GM12878 (cell line): Measurements from ENCODE around the gene SCIMP. TPM values are rescaled to one million over a fixed set of nuclear protein-coding genes. Genes with fewer than 3 reads are reported as not detected.
A peak's percentile ranks its signal among the peaks of the same experiment; 100 is the strongest.

ENCODE experiments used
- BACH1 ChIP-seq: fragments of 450-650 bp; IDR thresholded peaks from 2 replicates; pipeline ENCODE4 v1.6.1; 2017; ENCODE audit warnings: mild to moderate bottlenecking, borderline replicate concordance
- CEBPB ChIP-seq, 2 experiments: fragments of 150-350 bp in 1 of 2; IDR thresholded peaks; 2 replicates each; pipeline ENCODE4 v1.6.1; 2012 to 2014; ENCODE audit warnings: low read depth in 2 of 2, low read length in 2 of 2, borderline replicate concordance in 1 of 2, inconsistent platforms in 1 of 2
- CHD4 ChIP-seq: fragments of 200-600 bp; sonication (generic); IDR thresholded peaks from 2 replicates; pipeline ENCODE4 v1.6.1; 2016; ENCODE audit warnings: mild to moderate bottlenecking
- CREB1 ChIP-seq: IDR thresholded peaks from 2 replicates; pipeline ENCODE4 v1.6.1; 2012; ENCODE audit warnings: low read depth, mild to moderate bottlenecking, inconsistent platforms
- ETV6 ChIP-seq, 2 experiments: fragments of 450-650 bp in 1 of 2; IDR thresholded peaks in 1 of 2; conservative IDR thresholded peaks in 1 of 2; 2 replicates each; pipeline ENCODE4 v1.6.1; 2014; ENCODE audit warnings: antibody characterized with exemption in 1 of 2, borderline replicate concordance in 1 of 2, low read depth in 1 of 2, mild to moderate bottlenecking in 1 of 2, moderate library complexity in 1 of 2
- FOS ChIP-seq: IDR thresholded peaks from 3 replicates; pipeline ENCODE4 v1.6.1; 2011; ENCODE audit warnings: borderline replicate concordance; ENCODE audit not compliant: insufficient read length; ENCODE audit errors: extremely low read depth
- FOXM1 ChIP-seq: IDR thresholded peaks from 2 replicates; pipeline ENCODE4 v1.6.1; 2012; ENCODE audit warnings: low read depth, mild to moderate bottlenecking, inconsistent platforms, low read length, moderate library complexity
- HCFC1 ChIP-seq: fragments of 150-350 bp; IDR thresholded peaks from 2 replicates; pipeline ENCODE4 v1.6.1; 2014; ENCODE audit warnings: low read length
- HDAC2 ChIP-seq: fragments of 200-600 bp; sonication (generic); IDR thresholded peaks from 2 replicates; pipeline ENCODE4 v1.6.1; 2017
- HDAC6 ChIP-seq: fragments of 200-600 bp; sonication (generic); IDR thresholded peaks from one replicate; pipeline ENCODE4 v1.8.0; 2017; ENCODE audit warnings: antibody characterized with exemption; ENCODE audit not compliant: unreplicated experiment
- IKZF2 ChIP-seq, 2 experiments: fragments of 450-650 bp; IDR thresholded peaks; 2 replicates each; pipeline ENCODE4 v1.6.1; 2017; ENCODE audit warnings: mild to moderate bottlenecking in 2 of 2, moderate library complexity in 2 of 2
- JUND ChIP-seq: IDR thresholded peaks from 2 replicates; pipeline ENCODE4 v1.6.1; 2012; ENCODE audit warnings: low read depth, mild to moderate bottlenecking, low read length, improper control_type of control experiment, moderate library complexity
- MTA2 ChIP-seq: fragments of 450-650 bp; IDR thresholded peaks from 2 replicates; pipeline ENCODE4 v1.6.1; 2016; ENCODE audit warnings: low read depth, mild to moderate bottlenecking, moderate library complexity
- MXI1 ChIP-seq: fragments of 150-350 bp; IDR thresholded peaks from 2 replicates; pipeline ENCODE4 v1.6.1; 2011; ENCODE audit warnings: low read depth, mild to moderate bottlenecking, inconsistent platforms, low read length, improper control_type of control experiment
- SIN3A ChIP-seq: IDR thresholded peaks from 2 replicates; pipeline ENCODE4 v1.6.1; 2012; ENCODE audit warnings: low read depth, low read length, improper control_type of control experiment
- SMC3 ChIP-seq: IDR thresholded peaks from 2 replicates; pipeline ENCODE4 v1.6.1; 2011; ENCODE audit warnings: low read length, improper control_type of control experiment, borderline replicate concordance
- TARDBP ChIP-seq: IDR thresholded peaks from 2 replicates; pipeline ENCODE4 v1.6.1; 2016; ENCODE audit warnings: borderline replicate concordance
- TCF3 ChIP-seq: IDR thresholded peaks from 2 replicates; pipeline ENCODE4 v1.6.1; 2012; ENCODE audit warnings: low read depth, mild to moderate bottlenecking, low read length, borderline replicate concordance; ENCODE audit not compliant: insufficient read depth
- ZNF207 ChIP-seq: fragments of 450-650 bp; IDR thresholded peaks from 2 replicates; pipeline ENCODE4 v1.6.1; 2014; ENCODE audit warnings: antibody characterized with exemption, mild to moderate bottlenecking, borderline replicate concordance
- ZNF217 ChIP-seq: fragments of 450-650 bp; IDR thresholded peaks from 2 replicates; pipeline ENCODE4 v1.6.1; 2017; ENCODE audit warnings: antibody characterized with exemption, mild to moderate bottlenecking
- ZNF384 ChIP-seq: IDR thresholded peaks from 2 replicates; pipeline ENCODE4 v1.6.1; 2012; ENCODE audit warnings: low read depth, mild to moderate bottlenecking, low read length, improper control_type of control experiment, borderline replicate concordance
- polyA plus RNA-seq, 11 experiments: library from polyadenylated mRNA; depleted of rRNA in 4 of 11; unstranded in 6 of 11; stranded (reverse) in 5 of 11; fragments of >200 nt; fragmentation: Nextera tagmentation in 4 of 11; fragmentation: Illumina TruSeq in 1 of 11; extraction: Ambion mirVana in 4 of 11; extraction: Trizol in 1 of 11; gene quantifications; 1 replicate in 1 of 11; 2 replicates in 10 of 11; pipeline versions ENCODE4 v1.2.1 to v1.2.3, GENCODE V29; 2011 to 2016; ENCODE audit warnings: inconsistent platforms in 2 of 11, missing spikeins in 2 of 11, low read depth in 1 of 11
- total RNA-seq, 4 experiments: library from RNA; depleted of rRNA in 3 of 4; stranded (reverse); fragments of >200 nt in 3 of 4; fragmentation: Illumina TruSeq in 1 of 4; extraction: Trizol in 1 of 4; gene quantifications; 2 replicates each; pipeline versions ENCODE4 v1.2.1 to v1.2.3, GENCODE V29; 2013 to 2021
- TF ChIP-seq, protein P1 (sequence below): fragments of 450-650 bp; IDR thresholded peaks from 2 replicates; pipeline ENCODE4 v1.6.1; 2016; ENCODE audit warnings: mild to moderate bottlenecking
- TF ChIP-seq, protein P2 (sequence below), 3 experiments: IDR thresholded peaks in 2 of 3; conservative IDR thresholded peaks in 1 of 3; 2 replicates each; pipeline ENCODE4 v1.5.1; 2011; ENCODE audit warnings: low read depth in 3 of 3, low read length in 3 of 3, mild to moderate bottlenecking in 3 of 3, control low read depth in 2 of 3, moderate library complexity in 2 of 3, inconsistent platforms in 1 of 3, mixed read lengths in 1 of 3; ENCODE audit not compliant: control insufficient read depth in 2 of 3, insufficient read depth in 1 of 3; ENCODE audit errors: extremely low read depth in 1 of 3
- TF ChIP-seq, protein P3 (sequence below): IDR thresholded peaks from 2 replicates; pipeline ENCODE4 v1.6.1; 2012; ENCODE audit warnings: low read depth, low read length, improper control_type of control experiment

Gene SCIMP
- total and polyA plus RNA-seq, 10 of the 15 experiments (the other 5 are each of a cell fraction or from before 2014, with no cell fraction given): 56.7 to 151 (median 95.0) TPM

DNA sequence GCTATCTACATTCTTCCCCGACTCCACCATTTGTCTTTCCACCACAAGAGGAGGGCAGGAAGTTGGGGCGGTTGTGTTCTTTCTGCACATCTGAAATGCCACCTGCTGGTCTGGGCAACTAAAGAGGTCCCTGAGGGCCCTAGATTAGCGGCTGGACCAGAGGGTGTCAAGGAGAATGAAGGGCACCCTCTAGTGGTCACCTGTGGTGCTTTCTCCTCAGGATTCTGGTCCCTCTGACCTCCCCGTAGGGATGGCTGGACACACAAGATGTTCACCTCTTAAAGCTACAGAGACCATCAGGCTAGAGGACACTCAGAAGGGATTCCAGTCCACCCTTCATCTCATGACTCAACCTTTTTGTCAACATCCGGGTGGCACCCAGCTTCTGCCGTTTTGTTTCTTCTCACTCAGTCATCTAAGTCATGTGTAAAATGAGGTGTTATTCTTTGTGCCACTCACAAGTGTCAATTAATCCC is 2.9 kb upstream of the SCIMP start (continued):
- TF ChIP-seq CEBPB (IDR thresholded peaks at IDR 0.05; ENCODE audit: borderline replicate concordance in 1 of 2, low read depth in 2 of 2, low read length in 2 of 2) (no peak), FOS (no peak), CREB1 (peak; percentile 30; the same call in 1 of the 2 replicates), TARDBP (0 out of 2 replicates have a peak, but pooled peaks have one; percentile 70), SIN3A (no peak), ZNF217 (peak; percentile 52; the same call in 1 of the 2 replicates), BACH1 (0 out of 2 replicates have a peak, but pooled peaks have one; percentile 31), IKZF2 (IDR thresholded peaks at IDR 0.05) (peak; percentile 75 to 77), MXI1 (0 out of 2 replicates have a peak, but pooled peaks have one; percentile 30), SMC3 (peak; percentile 88), TCF3 (no peak), HCFC1 (0 out of 2 replicates have a peak, but pooled peaks have one; percentile 27), HDAC2 (no peak), FOXM1 (peak; percentile 74; the same call in 1 of the 2 replicates), ZNF207 (peak; percentile 43; the same call in 1 of the 2 replicates), HDAC6 (no peak), ETV6 (conservative IDR thresholded peaks at IDR 0.05 in 1 of 2, IDR thresholded peaks at IDR 0.05 in 1 of 2; ENCODE audit: borderline replicate concordance in 1 of 2, low read depth in 1 of 2) (peak in 1 of 2 experiments; percentile 71; a peak in 1 of 4 replicates), CHD4 (no peak), JUND (no peak), MTA2 (peak; percentile 60), ZNF384 (peak; percentile 64)
- TF ChIP-seq, protein P1, sequence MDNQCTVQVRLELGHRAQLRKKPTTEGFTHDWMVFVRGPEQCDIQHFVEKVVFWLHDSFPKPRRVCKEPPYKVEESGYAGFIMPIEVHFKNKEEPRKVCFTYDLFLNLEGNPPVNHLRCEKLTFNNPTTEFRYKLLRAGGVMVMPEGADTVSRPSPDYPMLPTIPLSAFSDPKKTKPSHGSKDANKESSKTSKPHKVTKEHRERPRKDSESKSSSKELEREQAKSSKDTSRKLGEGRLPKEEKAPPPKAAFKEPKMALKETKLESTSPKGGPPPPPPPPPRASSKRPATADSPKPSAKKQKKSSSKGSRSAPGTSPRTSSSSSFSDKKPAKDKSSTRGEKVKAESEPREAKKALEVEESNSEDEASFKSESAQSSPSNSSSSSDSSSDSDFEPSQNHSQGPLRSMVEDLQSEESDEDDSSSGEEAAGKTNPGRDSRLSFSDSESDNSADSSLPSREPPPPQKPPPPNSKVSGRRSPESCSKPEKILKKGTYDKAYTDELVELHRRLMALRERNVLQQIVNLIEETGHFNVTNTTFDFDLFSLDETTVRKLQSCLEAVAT: peak; percentile 18; the same call in 1 of the 2 replicates
- TF ChIP-seq, protein P2, sequence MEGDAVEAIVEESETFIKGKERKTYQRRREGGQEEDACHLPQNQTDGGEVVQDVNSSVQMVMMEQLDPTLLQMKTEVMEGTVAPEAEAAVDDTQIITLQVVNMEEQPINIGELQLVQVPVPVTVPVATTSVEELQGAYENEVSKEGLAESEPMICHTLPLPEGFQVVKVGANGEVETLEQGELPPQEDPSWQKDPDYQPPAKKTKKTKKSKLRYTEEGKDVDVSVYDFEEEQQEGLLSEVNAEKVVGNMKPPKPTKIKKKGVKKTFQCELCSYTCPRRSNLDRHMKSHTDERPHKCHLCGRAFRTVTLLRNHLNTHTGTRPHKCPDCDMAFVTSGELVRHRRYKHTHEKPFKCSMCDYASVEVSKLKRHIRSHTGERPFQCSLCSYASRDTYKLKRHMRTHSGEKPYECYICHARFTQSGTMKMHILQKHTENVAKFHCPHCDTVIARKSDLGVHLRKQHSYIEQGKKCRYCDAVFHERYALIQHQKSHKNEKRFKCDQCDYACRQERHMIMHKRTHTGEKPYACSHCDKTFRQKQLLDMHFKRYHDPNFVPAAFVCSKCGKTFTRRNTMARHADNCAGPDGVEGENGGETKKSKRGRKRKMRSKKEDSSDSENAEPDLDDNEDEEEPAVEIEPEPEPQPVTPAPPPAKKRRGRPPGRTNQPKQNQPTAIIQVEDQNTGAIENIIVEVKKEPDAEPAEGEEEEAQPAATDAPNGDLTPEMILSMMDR (IDR thresholded peaks at IDR 0.05 in 2 of 3, conservative IDR thresholded peaks at IDR 0.05 in 1 of 3; ENCODE audit: control insufficient read depth in 2 of 3, extremely low read depth in 1 of 3, insufficient read depth in 1 of 3, low read depth in 3 of 3, low read length in 3 of 3): peak; percentile 83 to 95 (median 85)
- TF ChIP-seq, protein P3, sequence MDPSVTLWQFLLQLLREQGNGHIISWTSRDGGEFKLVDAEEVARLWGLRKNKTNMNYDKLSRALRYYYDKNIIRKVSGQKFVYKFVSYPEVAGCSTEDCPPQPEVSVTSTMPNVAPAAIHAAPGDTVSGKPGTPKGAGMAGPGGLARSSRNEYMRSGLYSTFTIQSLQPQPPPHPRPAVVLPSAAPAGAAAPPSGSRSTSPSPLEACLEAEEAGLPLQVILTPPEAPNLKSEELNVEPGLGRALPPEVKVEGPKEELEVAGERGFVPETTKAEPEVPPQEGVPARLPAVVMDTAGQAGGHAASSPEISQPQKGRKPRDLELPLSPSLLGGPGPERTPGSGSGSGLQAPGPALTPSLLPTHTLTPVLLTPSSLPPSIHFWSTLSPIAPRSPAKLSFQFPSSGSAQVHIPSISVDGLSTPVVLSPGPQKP: no peak
